Fibroblast of skin of left biceps (primary cell): Measurements from ENCODE around the gene KRTAP12-3.
"Not testable (repeated sequence)": the region's sequence is repeated elsewhere in the genome, so short reads cannot be mapped to it uniquely, and the experiment has no call there.

Experiments used
- DNase-seq, 2 experiments: peaks; one replicate each; pipeline ENCODE4 v3.0.0-alpha.2; 2013; ENCODE audit warnings: low read depth in 2 of 2

The KRTAP12-3 gene

DNA sequence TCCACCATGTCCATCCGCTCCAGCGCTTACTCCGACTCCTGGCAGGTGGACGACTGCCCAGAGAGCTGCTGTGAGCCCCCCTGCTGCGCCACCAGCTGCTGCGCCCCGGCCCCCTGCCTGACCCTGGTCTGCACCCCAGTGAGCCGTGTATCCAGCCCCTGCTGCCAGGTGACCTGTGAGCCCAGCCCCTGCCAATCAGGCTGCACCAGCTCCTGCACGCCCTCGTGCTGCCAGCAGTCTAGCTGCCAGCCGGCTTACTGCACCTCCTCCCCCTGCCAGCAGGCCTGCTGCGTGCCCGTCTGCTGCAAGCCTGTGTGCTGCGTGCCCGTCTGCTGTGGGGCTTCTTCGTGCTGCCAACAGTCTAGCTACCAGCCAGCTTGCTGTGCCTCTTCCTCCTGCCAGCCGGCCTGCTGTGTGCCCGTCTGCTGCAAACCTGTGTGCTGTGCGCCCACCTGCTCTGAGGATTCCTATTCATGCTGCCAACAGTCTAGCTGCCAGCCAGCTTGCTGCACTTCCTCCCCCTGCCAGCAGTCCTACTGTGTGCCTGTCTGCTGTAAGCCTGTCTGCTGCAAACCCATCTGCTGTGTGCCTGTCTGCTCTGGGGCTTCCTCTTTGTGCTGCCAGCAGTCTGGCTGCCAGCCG, 30.4 kb upstream of the KRTAP12-3 start:
- not testable (repeated sequence) for DNase-seq

DNA sequence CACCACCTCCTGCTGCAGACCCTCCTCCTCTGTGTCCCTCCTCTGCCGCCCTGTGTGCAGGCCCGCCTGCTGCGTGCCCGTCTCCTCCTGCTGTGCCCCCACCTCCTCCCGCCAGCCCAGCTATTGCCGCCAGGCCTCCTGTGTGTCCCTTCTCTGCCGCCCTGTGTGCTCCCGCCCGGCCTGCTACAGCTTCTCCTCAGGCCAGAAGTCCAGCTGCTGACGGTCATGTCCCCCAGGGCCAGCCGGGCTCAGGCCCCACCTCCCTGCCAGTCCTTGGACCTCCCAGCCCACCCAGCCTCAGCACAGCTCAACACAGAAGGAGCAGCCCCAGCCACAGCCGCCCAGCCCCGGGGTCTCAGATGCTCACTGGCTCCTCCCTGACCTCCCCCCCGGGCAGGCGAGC, 29.9 kb upstream of the KRTAP12-3 start:
- not testable (repeated sequence) for DNase-seq

DNA sequence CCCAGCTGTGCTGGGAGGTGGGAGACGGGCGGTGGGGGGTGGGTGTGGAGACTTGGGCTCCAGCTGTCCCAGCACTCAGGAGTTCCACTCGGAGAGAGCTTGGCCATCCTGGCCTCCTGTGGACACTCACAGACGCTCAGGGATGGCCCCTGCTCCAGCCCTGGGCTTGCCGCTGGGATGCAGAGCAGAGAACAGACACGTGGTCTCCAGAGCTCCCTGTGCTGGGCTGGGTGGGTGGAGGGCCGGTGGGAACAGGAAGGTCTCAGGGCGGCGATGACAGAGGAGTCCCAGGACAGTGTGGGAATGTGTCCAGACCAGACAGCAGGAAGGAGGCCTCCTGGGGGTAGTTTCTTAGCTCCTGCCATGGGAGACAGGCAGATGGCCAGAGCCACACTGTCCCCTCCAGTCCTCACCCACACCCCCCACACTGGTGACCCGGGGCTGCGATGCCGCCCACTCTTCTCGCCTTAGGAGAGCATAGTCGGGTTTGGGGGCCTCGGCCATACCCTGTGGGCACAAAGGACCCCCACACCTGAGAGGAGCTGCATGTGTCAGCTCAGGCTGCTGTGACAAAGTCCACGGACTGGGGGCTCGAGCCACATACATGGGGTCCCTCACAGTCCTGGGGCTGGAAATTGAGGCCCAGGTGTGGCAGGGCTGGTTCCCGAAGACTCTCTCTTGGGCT, 28.9 kb upstream of the KRTAP12-3 start:
- no peak for DNase-seq

DNA sequence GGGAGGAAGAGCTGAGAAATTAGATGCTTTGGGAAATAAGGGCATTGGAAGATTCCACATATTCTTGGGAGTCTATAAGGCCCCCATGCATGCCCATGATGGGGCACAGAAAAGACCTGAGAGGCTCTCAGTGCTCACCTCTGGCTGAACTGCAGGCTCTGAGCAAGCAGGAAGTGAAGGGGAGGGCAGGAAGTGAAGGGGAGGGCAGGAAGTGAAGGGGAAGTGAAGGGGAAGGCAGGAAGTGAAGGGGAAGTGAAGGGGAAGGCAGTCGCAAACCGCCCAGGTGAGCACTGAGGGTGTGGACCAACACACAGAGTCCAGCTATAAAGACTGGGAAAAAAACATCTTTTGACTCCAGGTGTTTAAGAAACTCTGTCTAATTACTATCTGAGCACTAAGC, 27.3 kb upstream of the KRTAP12-3 start:
- DNase-seq = no peak

DNA sequence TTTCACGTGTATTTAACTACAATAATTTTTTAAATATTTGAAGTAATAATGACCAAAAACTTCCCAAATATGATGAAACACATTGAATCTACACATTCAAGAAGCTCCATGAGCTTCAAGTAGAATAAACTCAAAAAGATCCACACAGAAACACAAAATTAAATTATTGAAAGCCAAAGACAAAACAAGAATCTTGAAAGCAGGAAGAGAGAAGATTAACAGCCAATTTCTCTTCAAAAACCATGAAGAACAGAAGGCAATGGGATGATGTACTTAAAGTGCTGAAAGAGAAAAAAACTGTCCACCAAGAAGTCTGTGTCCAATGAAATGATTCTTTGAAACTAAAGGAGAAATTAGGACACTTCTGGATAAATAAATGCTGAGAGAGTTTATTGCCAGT, 25.7 kb upstream of the KRTAP12-3 start:
- no peak for DNase-seq

DNA sequence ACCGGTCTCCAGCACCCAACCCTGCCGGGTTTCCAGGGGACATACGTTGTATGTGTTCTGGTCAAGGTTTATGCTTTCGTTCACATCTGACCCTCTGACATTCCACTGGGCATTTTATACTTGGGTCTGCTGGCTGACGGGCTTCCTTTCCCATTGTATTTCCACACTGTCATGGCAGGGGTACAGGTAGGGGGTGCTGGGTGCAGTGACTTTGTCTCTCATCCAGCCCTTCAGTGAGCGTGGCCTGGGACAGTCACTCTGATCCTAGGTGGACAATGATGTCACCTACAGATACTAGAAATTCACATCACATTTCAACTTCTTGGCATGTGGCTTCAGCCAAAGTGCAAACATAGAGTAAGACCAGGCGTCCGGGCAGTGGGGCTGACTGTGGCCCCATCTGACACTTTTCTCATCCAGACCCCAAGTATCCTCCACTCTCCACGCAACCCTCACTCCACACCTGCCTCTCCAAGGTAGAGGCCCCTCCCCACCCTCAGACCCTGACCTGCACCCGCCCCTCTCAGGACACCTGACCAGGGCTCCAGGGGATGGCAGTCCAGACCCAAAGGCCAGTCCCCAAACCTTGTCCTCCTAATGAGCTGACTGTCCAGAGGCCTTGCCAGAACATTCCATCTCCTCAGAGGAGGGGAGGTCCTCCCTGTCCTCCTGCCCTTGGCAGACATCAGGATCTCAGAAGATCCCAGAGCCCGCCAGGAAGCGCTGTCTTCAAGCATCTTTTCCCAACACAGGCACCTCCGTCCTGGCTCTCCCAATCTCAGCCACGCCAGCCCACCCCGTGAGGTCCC, 21.3 kb upstream of the KRTAP12-3 start:
- no peak for DNase-seq

DNA sequence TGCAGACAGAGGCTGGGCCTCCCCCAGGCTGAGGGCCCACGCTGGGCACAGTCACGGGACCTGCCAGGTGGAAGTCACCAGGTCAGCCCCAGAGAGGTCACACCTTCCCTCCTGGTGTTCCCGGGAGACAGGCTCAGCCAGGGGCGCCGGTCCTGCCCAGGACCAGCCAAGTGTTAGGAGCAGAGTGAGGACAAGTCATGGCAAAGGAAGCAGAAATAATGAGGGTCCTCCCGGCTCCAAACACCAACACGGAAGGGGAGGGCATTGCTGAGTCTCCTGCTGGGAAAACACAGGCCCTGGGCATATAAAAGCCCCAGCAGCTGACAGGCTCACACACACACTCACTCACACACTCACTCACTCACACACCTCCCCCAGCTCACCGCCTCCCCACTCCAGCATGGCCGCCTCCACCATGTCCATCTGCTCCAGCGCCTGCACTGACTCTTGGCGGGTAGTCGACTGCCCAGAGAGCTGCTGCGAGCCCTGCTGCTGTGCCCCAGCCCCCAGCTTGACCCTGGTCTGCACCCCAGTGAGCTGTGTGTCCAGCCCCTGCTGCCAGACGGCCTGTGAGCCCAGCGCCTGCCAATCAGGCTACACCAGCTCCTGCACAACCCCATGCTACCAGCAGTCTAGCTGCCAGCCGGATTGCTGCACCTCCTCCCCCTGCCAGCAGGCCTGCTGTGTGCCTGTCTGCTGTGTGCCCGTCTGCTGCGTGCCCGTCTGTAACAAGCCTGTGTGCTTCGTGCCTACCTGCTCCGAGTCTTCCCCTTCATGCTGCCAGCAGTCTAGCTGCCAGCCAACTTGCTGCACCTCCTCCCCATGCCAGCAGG, 20.5 kb upstream of the KRTAP12-3 start, which contains the start of gene KRTAP10-10:
KRTAP10-10 (plus strand) TSS at position 339 of the 833 bp plus-strand sequence; CDS start at position 401, 62 bp downstream.
- DNase-seq = no peak

DNA sequence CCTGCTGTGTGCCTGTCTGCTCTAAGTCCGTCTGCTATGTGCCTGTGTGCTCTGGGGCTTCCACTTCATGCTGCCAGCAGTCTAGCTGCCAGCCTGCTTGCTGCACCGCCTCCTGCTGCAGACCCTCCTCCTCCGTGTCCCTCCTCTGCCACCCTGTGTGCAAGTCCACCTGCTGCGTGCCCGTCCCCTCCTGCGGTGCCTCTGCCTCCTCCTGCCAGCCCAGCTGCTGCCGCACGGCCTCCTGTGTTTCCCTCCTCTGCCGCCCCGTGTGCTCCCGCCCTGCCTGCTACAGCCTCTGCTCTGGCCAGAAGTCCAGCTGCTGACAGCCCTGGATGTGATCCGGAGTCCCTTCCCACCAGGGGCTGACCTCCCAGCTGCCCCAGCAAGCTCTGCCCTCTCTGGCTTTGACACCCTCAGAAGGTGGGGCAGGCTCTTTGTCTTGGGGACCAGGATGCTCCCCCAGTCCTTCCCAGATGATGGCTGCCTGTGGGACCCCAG, 19.8 kb upstream of the KRTAP12-3 start:
- not testable (repeated sequence) for DNase-seq

DNA sequence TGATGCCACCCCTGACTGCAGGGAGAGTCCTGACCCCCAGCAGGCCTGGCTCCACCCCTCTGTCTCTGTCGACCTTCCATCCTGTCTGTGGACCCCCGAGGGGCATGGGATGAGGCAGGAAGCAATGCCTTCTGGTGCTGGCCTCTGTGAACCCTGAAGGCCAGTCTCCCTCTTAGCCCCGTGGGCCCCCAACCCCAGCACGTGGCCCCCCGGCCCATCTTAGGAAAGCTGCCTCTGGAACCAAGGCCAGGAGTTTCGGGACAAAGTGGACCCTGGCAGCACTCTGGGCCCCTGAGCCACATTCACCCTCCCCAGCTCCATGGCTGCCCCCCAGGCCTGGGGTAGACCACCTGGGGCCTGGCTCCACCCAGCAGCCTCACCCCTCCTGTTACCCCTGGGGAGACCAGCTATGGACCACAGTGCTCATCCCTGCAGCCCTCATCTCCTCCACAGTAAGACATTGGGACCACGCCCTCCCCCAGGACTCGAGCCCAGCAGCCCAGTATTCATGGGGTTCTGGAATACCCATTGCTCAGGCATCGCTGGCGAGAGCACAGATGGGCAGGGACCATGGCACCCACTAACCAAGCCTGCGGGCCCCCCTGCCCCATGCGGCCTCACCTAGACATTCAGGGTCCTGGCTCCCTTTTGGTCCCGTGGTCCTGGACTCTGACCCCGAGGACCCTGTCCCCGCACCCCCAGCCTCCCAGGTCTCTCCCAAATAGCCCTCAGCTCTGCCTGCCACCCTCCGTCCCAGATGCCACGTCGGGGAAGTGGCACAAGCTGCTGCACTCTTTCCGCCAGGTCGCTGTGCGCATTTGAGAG, 19.0 kb upstream of the KRTAP12-3 start:
- DNase-seq = not testable (repeated sequence)

DNA sequence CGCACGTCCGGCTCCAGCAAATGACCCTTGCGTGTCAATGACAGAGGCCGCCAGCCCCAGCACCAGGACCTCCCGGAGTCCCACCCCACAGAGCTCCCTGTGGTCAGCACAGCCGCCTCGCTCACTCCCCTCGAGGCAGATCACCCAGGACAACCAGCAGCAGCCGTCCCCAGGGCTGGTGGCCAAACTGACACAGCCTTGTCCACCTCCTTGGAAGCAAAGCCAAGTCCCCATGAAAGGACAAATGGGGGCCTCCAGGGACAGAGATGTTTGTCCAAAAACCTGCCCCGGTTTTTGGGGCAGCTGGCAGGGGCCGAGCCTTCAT, 18.4 kb upstream of the KRTAP12-3 start:
- no peak for DNase-seq

DNA sequence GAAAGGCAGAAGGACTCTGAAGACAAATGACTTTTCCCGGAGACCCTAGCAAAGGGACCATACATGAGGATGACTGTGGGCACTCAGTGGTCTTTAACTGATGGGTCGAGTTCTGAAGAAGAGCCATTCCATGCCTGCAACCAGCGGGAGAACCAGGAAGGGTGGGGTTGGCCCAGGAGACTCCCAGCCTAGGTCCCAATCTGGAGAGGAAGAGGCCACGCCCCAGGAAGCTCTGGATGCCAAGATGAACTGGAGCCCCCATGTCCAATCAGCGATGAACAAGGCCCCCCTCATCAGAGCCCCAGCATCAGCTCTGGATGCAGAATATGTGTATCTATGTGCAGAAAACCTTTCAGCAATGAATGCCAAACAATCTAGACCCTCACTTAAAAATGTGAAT, 17.0 kb upstream of the KRTAP12-3 start:
- no peak for DNase-seq

DNA sequence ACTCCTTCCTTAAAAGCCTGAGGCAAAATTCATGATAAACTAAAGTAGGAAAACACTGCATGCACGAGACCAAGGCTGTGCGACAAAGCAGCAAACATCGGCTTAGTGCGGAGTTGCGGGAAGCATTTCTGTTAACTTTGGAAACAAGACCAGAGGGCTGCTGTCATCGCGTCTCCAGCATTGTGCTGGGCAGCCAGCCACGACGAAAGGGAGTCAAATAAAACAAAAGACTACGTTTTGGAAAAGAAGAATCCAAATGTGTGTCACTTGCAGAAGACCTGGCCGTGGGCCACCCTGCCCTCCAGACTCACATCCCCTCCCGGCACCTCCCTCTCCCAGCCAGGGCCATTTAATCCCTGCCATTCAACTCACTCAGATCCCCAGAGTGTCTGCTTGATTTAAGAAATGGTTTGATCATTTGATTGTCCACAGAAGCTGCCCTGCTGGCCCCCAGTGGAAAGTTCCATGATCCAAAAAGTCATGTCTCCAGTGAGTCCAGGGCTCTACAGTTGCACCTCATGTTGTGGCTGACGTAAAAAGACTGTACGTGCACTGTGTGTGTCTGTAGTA, 13.9 kb upstream of the KRTAP12-3 start:
- DNase-seq = no peak

DNA sequence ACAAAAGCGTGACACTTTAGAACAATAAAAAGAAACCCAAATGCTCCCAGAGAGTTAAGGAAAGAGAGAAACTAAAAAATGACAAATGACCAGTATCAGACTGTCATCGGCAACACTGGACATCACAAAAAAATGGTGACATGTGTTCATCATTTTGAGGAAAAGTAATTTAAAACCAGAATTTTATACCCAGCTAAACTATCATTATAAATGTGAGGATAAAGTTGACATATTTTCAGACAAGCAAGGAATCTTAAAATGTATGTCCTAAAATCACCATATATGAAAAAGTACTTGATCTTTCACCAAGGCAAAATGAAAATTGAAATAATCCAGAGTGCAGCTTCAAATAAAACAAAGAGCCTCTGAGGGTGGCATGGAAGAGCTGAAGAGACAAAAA, 12.9 kb upstream of the KRTAP12-3 start:
- DNase-seq = no peak

DNA sequence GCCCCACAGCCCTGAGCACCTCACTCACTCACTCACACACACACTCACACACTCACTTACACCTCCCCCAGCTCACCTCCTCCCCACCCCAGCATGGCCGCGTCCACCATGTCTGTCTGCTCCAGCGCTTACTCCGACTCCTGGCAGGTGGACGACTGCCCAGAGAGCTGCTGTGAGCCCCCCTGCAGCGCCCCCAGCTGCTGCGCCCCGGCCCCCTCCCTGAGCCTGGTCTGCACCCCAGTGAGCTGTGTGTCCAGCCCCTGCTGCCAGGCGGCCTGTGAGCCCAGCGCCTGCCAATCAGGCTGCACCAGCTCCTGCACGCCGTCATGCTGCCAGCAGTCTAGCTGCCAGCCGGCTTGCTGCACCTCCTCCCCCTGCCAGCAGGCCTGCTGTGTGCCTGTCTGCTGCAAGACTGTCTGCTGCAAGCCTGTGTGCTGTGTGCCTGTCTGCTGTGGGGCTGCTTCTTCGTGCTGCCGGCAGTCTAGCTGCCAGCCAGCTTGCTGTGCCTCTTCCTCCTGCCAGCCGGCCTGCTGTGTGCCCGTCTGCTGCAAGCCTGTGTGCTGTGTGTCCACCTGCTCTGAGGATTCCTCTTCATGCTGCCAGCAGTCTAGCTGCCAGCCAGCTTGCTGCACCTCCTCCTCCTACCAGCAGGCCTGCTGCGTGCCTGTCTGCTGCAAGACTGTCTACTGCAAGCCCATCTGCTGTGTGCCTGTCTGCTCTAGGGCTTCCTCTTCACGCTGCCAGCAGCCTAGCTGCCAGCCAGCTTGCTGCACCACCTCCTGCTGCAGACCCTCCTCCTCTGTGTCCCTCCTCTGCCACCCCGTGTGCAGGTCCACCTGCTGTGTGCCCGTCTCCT, 11.1 kb upstream of the KRTAP12-3 start, which contains the start of gene KRTAP10-11:
KRTAP10-11 (plus strand) TSS at position 49 of the 856 bp plus-strand sequence; CDS start at position 94, 45 bp downstream.
- not testable (repeated sequence) for DNase-seq

DNA sequence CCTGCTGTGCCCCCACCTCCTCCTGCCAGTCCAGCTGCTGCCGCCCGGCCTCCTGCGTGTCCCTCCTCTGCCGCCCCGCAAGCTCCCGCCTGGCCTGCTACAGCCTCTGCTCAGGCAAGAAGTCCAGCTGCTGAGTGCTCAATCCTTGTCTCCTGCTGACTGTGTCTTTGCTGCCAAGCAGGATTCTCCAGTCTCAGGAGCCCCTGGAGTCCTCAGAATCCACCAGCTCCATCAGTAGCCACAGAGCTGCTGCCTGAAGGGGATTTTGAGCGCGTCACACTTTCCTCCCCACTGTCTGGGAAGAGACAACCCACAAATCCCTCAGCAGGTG, 10.5 kb upstream of the KRTAP12-3 start:
- no peak for DNase-seq

DNA sequence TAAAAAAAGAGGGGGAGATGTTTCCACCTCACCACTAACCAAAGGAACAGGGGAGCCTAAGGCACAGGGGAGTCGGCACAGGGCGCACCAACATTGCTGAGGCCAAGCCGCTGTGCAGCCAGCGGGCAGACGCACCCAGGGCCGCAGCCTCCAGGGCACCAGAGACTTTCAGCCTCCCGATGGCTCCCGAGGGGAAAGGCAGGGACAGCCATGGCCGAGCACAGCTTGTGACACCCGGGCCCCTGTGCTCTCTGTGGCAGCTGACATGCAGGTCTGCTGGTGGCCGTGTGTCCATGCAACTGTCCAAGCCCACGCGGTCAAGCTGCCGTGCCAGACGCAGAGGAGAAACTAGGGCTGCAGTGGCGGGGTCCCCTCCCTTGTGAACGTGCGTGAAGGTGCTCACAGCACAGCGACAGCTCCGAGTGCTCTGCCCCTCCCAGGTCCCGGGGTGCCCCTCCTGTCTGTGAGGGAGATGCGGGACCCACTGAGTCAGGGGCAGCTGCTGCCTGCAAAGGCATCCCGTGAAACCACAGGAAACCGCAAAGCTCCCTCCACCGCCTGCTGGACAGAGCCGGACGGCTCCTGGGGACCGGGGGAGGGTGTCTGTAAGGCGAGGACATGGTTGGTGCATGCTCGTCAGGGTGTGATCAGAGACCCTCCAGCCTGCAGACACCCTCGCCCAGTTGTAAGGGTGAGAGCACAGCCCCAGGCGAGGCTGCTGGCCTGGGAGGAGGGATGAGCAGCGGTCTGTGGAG, 9.0 kb upstream of the KRTAP12-3 start:
- no peak for DNase-seq

DNA sequence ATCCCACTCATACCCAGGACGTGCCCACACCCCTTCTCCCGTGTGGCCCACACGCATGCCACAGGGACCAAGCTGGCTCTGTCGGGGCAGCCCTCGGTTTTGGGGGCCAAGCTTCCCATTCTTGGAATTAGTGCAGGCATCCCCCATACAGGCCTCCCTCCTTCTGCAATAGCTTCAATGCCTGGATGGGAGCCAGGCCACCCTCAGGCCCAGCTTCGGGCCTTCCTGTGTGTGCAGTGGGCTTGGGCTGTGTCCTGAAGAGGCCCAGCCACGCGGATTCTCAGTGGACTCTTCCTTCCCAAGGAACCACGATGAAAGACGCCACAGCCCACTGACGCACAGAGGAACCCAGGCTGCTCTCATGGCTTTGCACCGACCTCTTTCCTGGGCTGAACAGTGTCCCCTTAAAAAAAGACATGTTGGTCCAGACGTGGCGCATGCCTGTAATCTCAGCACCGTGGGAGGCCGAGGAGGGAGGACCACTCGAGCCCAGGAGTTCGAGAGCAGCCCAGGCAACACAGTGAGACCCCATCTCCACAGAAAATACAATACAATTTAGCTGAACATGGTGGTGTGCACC, 8.1 kb upstream of the KRTAP12-3 start:
- DNase-seq = no peak

DNA sequence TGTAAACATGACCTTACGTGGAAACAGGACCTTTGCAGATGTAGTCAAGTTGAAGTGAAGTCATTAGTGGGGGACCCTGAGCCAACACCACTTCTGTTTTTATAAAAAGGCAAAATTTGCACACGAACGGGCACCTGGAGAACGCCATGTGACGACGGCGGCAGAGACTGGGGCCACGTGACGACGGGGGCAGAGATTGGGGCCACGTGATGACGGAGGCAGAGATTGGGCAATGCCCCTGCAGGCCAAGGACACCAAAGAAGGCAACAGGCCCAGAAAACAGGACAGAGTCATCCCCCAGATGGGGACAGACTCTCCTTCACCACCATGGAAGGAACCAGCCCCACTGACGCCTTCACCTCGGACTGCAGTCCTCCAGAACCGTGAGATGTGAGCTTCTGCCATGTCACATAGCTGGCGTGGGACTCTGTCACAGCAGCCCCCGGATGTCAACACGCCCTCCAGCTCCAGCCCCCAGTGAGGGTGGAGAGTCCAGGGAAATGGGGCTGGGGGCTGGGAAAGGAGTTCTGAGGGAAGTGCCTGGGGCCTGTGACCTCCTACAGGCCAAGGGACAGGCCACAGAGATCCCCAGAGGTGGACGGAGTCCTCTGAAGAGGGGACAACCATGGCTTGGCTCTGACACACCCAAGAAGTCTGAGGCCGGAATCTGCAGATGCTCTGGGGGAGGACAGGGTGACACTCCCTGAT, 7.3 kb upstream of the KRTAP12-3 start:
- DNase-seq = no peak
